HG02678 (cell line): Measurements from ENCODE around the gene STK32C.
"Not testable (repeated sequence)": the region's sequence is repeated elsewhere in the genome, so short reads cannot be mapped to it uniquely, and the experiment has no call there.

Experiments
- ATAC-seq: cut with Tn5 transposase; IDR thresholded peaks from one replicate; pipeline ENCODE4 v1.9.1; 2021; ENCODE audit warnings: mild to moderate bottlenecking, moderate library complexity; ENCODE audit not compliant: unreplicated experiment

Gene STK32C

DNA sequence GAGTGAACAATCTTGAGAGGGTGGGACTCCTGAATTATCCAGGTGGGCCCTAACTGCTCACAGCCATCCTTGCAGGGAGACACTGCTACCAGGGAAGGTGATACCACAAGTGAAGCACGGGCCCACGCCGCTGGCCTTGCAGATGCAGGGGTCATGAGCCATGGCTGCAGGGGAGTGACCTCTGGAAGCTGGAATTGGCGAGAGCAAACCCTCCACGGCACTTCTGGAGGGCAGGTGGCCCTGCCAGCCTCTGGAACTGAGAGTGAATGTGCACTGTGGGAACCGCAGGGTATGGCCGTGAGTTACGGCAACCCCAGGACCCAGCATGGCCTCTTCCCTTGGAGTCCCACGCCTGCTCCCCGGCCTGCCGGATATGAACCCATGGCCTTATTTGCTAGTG, 37.5 kb downstream of the STK32C start:
- no peak for ATAC-seq

DNA sequence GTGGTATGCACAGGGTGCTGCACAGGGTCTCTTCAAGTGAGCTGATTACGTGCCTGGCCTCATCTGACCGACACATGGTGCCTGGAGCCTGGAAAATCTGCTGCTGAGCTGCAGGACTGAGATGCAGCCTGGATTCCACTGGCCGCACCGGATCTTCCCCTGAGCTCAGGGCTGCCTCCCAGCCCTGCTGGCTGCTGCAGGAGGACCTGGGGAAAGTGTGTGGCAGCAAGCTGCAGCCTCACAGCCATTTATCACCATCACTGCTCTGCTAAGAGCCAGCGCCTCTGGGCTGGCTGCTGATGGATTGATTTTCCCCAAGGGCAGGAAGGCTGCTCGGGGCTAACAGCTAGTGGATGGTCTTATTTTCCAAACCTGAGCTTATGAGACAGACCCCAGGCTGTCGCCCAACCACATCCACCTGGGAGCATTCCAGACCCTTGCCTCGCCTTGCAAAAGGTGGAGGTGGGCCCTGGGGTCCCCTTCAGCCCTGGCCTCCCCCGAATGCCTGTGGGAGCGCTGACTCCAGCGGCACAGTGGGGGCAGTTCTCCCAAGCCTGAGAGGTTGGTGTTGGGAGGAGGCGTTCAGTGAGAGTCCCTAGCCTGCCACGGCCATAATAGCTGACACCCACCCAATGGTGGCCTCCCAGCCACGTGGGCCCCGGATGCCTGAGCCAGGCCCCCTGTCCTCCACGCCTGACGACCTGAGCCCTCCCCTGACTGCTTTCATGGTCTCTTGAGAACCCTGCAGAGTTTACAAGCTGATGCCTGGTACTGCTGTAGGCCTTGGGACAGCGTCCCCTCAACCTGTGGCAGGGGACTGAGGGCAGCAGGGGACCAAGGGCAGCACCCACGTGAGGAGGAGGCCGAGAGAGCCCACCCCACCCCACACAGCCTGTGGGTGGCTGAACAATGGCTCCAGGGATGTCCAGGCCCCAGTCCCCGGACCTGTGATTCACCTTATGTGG, 38.2 kb downstream of the STK32C start:
- no peak for ATAC-seq

DNA sequence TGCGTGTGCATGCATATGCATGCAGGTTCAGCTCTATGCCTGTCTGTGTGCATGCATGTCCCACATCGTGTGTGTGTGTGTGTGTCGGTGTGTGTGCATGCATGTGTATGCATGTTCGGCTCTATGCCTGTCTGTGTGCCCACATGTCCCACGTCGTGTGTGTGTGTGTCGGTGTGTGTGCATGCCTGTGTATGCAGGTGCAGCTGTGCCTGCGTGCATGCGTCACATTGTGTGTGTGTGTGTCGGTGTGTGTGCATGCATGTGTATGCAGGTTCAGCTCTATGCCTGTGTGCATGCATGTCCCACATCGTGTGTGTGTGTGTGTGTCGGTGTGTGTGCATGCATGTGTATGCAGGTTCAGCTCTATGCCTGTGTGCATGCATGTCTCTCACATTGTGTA, 39.8 kb downstream of the STK32C start:
- not testable (repeated sequence) for ATAC-seq

DNA sequence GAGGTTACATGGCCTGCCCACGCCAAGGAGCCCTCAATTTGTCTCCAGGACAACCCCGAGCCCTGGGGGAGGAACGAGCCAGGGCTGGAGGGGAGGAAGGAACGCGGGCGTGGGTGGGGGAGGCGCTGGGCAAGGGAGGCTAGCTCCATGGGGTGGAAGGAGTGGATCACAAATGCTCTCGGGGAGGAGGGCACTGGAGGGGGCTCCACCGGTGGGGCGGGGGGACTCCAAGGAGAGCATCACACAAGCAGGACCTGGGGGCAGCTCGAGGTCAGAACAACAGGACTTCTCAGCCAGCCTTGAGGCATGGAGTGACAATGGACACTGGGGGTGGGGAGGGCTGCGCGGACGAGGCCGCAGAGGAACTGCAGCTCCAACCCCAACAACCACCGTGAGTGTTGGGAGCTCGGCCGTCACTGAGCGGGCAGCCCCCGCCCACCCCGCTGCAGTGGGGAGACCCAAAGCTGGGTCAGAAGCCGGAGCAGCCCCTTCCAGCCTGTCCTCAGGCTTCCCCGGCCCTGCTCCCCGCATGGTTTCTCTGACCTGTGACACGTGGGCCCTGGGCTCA, 41.1 kb downstream of the STK32C start:
- ATAC-seq = no peak

DNA sequence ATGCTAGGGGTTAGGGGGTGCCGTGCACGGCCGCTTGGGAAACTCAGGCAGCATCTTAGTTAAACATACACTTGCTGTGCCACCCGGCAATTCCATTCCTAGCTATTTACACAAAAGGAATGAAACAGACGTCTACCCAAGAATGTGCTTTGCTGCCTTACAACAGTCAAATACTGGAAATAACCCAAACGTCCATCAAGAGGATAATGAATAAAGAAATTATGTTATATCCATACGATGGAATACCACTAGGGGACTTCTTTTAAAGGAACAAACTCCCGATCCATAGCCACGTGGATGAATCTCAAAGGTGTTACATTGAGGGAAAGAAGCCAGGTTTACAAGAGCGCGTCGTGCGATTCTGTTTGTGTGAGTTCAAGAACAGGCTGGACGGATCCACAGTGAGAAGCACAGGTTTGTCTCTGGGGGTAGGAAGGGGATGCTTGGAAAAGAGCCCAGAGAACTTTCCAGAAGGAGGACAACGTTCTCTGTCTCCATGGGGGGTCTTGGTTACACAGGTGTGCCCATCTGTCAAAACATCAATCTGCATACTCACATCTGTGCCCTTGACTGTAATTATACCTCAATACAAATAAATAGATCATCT, 41.8 kb downstream of the STK32C start:
- ATAC-seq = no peak

DNA sequence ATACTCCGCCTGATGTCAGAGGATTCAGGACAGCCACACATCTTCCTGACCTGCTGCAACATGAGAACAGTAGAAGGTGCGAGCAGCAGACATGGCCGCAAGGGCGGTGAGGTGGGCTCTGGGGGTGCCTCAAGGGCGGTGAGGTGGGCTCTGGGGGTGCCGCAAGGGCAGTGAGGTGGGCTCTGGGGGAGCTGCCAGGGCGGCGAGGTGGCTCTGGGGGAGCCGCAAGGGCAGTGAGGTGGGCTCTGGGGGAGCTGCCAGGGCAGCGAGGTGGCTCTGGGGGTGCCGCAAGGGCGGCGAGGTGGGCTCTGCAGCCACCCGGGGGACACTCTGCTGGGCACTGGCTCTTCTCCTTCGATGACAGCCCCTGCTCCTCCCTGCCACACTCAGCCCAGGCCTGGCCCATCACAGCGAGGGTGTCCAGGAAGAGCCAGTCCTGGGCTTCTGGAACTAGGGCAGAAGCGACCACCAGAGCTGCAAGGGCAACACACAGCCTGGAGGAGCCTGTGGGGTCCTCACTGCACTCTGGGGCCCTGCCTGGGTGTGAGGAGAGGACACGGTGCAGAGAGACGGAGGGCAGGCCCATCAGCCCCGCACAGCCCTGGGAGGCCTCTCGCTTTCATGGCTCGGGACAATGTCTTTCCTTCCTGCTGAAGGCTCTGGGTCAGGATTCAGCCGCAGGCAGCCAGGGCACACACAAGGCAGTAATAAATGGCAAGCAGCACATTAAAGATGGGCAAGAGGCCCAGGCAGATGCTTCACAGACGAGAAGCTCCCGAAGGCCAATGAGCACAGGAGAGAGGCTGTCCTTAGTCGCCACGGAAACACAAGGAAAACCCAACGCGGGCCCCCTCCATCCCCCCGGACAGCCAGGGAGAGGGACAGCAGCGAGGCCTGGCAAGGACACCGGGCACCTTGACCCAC, 42.5 kb downstream of the STK32C start:
- ATAC-seq = no peak

DNA sequence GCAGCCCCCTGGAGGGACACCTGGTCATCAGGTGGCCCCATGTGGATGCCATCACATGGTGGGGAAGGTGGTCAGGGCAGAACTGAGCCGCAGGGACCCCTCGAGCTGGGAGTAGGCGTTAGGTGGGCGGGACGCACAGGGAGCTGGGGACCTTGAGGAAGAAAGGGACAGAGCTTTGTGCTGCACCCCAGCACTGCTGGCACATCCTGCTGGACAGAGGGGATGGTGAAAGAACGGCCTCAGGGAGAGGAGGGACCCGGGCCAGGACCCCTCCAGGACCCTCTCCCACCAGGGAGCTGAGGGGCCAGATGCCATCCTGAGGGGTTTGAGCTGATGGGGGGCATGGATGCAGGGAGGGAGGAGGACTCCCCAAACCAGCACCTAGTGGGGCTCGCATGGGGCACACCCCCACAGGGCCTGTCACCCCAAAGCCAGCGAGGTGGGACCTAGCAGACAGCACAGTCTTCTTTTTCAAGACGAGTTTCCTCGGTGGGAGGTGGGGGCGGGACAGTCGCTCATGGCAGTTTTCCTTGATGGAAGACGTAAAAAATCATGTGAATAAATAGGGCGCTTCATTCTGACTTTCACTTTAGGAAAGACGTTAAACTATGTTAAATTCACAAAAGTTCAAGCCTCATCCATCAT, 43.3 kb downstream of the STK32C start:
- no peak for ATAC-seq

DNA sequence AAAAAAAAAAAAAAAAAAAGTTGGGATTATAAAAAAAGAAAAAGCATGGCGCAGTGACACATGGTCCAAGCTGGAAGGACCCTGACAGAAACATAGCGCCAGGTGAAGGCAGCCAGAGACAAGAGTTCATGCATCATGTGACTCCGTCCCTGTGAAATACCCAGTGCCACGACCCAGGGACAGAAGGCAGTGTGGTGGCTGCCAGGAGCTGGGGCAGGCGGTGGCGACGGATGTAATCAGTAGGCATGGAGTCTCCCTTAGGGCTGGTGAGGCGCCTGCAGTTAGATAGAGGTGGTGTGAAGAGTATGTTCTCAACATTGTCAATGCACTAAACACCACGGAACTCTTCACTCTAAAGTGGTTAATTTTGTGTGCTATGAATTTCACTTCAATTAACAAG, 43.9 kb downstream of the STK32C start:
- no peak for ATAC-seq

DNA sequence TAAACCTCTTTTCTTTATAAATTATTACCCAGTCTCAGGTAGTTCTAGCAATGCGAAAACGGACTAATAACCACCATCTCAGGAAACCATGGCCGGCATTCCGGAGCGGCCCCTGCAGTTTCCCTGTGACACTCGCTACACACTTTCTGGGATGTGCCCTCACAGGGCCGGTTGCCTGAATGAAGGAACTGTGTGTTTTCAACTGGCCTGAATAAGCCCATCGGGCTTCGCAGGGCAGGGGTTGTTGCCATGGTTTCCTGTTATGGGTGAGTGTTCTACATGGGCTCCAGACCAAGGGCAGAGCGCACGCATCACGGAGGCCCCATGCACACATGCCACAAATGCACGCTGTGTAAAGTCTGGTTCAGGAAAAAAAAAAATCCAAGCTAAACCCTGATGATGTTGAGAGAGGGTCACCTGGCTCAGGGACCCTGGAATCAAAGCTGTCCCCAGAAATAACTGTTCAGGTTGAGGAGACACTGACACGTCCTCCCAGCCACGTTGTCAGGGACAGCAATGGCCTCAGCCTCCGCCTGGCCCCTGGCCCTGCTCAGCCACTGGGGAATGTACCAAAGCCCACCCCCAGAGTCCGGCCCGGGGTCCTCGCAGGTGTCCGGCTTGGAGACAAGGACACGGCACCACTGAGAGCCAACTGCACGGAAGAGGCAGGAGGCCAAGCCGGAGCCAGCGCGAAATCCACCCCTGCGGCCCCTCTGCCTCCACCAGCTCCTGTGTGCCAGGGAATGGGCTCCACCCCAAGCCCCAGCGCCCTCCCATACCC, 47.9 kb downstream of the STK32C start:
- no peak for ATAC-seq

DNA sequence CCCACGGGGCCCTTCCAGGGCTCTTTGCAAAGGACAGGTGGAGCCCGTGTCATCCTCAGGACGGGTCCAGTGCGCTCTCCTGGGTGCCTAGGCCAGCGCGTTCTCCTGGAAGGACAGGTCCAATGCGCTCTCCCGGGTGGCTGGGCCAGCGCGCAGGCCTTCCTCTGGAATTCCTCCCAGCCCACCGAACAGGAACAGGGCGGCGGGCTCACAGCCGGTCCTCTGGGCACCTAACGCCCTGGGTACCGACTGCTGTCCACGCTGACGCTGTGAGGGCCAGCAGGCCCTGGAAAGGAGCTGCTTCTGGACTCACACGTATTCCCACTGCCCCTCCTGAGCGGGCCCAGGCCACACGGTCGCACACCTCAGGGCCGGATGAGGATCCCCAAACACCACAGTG, 49.3 kb downstream of the STK32C start:
- ATAC-seq = no peak

DNA sequence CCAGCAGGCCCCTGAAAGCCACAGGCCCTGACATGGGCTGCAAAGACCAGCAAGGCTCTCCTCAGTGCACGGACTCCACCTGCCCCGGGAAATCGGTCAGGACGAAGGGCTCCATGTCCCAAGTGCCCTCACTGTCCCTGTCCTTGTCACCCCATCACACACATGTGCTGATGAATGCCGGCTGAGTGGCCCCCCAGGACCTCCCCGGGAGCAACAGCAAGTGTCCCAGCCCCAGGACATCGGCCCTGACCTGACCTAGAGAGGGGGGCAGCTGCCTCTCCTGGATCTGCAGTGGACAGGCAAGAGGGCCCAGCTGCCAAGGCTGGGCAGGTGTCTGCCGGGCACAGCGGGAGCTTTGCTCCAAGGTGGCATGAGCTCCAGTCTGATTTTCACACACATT, 49.8 kb downstream of the STK32C start:
- ATAC-seq = no peak

DNA sequence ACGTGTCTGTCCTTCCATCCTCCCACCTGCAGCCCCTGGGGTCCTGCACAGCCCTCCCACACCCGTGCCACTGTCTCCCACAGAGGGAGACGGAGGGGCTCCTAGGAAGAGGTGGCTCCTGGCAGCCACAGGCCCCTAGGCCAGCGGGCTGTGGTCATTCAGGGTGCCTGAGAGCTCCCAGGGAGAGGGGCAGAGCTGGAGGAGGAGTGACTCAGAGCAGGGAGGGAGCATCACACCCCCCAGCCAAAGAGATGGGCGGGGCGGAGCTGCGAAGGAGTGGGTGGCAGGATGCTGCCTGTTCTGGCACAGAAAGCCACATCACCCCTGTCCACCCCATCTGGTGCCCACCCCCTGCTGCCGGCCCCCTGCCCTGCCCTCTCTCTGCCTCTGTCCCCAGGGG, 50.5 kb downstream of the STK32C start:
- no peak for ATAC-seq

DNA sequence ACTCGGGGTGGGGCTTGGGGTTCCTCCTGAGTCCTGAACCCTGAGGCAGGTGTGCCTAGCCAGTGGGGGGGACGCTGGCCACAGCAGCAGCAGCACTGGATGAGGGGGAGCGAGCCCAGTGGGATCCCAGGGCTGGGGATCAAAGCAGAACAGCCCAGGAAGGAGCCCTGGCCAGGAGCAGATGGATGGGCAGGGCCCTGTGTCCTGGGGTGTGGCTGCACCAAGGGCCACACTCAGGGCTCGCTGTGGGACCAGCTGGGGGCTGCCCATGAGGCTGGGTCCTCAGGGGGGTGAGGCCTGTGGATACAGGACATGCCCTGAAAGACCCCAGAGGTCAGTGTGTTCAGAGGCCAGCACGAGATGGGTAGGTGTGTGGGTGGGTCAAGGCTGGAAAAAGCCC, 50.9 kb downstream of the STK32C start:
- no peak for ATAC-seq

DNA sequence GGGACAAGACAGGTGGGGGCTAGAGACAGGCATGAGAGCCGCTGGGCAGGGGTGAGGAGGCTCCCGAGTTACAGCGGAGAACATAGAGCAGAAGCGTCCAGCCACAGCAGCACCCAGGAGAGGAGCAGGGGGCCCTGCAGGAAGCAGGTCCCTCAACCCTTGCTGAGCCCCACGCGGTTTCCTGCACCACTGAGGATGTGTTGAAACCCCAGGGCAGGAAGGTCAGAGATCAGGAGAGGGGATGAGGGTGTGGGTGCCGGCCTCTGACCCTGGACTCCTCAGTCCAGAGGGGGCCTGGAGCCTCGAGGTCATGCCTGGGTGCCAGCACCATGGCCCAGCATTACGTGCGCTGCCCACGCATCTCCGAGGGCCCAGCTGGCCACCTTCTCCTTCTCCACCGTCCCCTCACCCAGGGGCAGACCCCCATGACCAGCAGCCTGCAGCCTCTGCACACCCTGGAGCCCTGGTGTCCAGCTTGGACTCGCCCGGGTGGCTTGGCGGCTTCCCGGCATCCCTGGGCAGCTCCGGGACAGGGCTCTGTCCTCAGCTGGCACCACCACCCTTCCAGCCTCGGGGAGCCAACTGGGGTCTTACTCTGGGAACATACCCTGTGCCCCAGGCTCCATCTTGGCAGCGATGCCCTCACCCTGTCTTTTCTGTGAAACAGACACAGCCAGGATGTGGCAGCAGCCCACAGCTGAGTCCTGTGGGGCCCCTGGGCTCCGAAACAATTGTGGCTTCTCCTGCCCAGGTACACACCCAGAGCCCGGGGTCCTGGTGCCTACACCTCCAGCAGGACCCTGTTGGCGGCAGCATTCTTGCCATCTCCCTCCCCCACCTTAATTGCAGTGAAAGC, 52.0 kb downstream of the STK32C start:
- no peak for ATAC-seq

DNA sequence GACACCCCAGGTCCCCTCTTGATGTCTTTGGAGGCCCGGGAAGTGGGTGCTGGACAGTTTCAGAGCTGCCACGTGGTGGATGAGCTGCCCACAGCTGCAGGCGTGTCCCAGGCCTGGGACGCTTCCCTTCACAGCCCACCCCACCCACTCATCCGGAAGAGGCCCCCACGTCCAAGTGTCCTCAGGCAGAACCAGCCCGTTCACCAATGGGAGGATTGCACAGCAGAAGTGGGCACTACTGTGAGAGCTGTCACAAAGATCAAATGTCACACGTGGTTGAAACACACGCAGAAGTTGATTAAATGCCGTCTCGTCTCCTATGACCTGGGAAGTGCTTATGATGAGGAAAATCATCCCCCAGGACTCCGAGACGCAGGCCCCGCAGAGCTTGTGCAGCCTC, 52.9 kb downstream of the STK32C start:
- no peak for ATAC-seq

DNA sequence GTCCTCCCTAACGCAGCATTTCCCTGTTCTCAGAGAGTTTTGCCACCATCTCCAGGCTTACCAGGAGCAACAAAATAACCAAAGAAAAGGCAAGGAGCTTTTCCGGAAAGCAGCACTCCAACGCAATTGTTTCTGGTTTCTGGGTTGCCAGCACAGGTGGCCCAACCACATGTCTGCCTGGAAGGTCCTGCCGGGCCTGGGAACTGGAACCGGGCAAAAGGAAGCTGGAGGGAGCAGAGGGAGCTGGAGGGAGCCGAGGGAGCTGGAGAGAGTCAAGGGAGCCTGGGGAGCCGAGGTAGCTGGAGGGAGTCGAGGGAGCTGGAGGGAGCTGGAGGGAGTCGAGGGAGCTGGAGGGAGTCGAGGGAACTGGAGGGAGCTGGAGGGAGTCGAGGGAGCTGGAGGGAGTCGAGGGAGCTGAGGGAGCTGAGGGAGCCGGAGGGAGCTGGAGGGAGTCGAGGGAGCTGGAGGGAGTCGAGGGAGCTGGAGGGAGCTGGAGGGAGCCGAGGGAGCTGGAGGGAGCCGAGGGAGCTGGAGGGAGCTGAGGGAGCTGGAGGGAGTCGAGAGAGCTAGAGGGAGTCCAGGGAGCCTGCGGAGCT, 54.6 kb downstream of the STK32C start:
- no peak for ATAC-seq

DNA sequence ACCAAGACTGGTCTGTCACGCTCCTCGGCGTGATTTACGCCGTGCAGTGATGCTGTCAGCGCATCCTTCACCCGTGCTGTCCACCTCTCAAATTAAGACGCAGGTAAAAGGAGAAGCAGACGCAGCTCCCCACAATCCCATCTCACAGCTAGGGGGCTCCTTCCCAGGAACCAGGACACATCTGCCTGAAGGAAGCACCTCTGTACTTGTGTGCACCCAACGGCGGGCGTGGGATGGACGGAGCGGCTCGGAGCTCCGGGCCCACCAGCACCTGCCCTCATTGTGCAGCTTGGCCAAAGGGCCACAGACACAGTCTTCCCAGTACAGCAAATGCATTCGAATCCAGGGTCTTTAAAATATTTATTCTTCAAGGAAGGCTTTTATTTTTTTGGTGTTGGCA, 55.3 kb downstream of the STK32C start:
- no peak for ATAC-seq

DNA sequence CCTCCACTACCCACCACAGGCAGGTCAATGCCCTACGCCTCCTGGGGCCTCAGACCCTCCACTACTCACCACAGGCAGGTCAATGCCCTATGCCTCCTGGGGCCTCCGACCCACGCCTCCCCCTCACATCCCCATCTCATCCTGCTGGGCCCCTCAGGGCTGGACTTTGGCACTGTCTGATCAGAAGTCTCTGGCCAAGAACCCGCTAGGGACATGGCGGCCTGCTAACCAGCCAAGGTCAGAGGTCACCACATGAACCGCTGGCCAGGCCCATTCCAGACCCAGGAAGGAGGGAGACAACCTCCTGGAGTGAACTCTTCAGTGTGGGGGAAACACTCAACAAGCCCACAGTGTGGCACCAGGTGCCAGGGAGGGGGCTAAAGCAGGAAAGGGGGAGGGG, 55.8 kb downstream of the STK32C start:
- no peak for ATAC-seq
